Uterus (tissue), 4 donors: ENCODE data around the gene CDT1. TPM values are rescaled to one million over a fixed set of nuclear protein-coding genes. Genes with fewer than 3 reads are reported as not detected.

Experiments used
- DNase-seq, 2 donors: peaks; one replicate each; pipeline ENCODE4 v3.0.0-alpha.2; 2019 to 2020
- H3K27ac ChIP-seq, 2 donors: fragments of 200-600 bp; sonication (generic); 1 replicate in 1 of 2; 2 replicates in 1 of 2; pipeline ENCODE4 v1.5.1; 2016 to 2018
- H3K27me3 ChIP-seq, 2 donors: fragments of 200-600 bp; sonication (generic); one replicate each; pipeline ENCODE4 v1.5.1; 2018 to 2019; ENCODE audit warnings: control low read depth in 1 of 2
- H3K36me3 ChIP-seq, 2 donors: fragments of 200-600 bp; sonication (generic); one replicate each; pipeline ENCODE4 v1.5.1; 2019; ENCODE audit warnings: control low read depth in 1 of 2
- H3K4me1 ChIP-seq, 2 donors: fragments of 200-600 bp; sonication (generic); one replicate each; pipeline ENCODE4 v1.5.1; 2018 to 2019; ENCODE audit warnings: control low read depth in 1 of 2
- H3K4me3 ChIP-seq, 2 donors: fragments of 200-600 bp; sonication (generic); 1 replicate in 1 of 2; 2 replicates in 1 of 2; pipeline ENCODE4 v1.5.1; 2018 to 2019; ENCODE audit warnings: mild to moderate bottlenecking in 1 of 2
- H3K9me3 ChIP-seq, 2 donors: fragments of 200-600 bp; sonication (generic); one replicate each; pipeline ENCODE4 v1.5.1; 2019; ENCODE audit warnings: control low read depth in 1 of 2
- POLR2A ChIP-seq, 2 donors: fragments of 450-650 bp; IDR thresholded peaks; one replicate each; pipeline ENCODE4 v1.6.1; 2016; ENCODE audit warnings: antibody characterized with exemption in 2 of 2, mild to moderate bottlenecking in 1 of 2, moderate library complexity in 1 of 2
- intact Hi-C: fragments of 100-400 bp; cut with DNase I; formaldehyde crosslinking; loops from one replicate; pipeline ENCODE4 v1.15.1; 2023; ENCODE audit warnings: low total_unique reads
- total RNA-seq, 4 donors: library from RNA; depleted of rRNA in 3 of 4; stranded (reverse); fragments of >200 nt in 3 of 4; gene quantifications; one replicate each; pipeline versions ENCODE4 v1.1.0 to v1.2.4, GENCODE V29; 2014 to 2023
- TF ChIP-seq, protein P1 (sequence below), 4 experiments: fragments of 200-600 bp in 2 of 4; fragments of 450-650 bp in 2 of 4; sonication (generic) in 2 of 4; IDR thresholded peaks; one replicate each; pipeline ENCODE4 v1.5.1; 2016 to 2019; ENCODE audit warnings: antibody characterized with exemption in 4 of 4, mild to moderate bottlenecking in 2 of 4, moderate library complexity in 1 of 4
- donor health status: DM: yes; HTN: yes; CAD: no.

The CDT1 gene
- total RNA-seq, 4 donors from 2014 or later: 0.34 to 6.6 TPM; not detected in 2

DNA sequence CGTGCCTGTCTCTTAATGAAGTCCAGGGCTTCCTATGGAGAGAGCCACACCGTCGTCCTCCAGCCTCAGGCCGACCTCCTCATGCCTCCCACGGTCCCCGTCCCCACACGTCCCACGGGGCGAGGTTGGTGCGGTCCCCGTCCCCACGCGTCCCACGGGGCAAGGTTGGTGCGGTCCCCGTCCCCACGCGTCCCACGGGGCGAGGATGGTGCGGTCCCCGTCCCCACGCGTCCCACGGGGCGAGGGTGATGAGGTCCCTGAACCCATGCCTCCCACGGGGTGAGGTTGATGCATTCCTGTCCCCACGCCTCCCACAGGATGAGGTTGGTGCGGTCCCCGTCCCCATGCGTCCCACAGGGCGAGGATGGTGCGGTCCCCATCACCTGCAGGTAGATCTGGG is 32.2 kb downstream of the CDT1 start:
- Histone ChIP-seq H3K27me3 (no peaks in the 10 kb centered on the region), H3K27ac (no peak overlapping the region), H3K36me3 (no peaks in the 10 kb centered on the region), H3K4me1 (no peaks in the 10 kb centered on the region), H3K4me3 (no peak overlapping the region), H3K9me3 (no peaks in the 10 kb centered on the region)
- TF ChIP-seq POLR2A (IDR thresholded peaks at IDR 0.05): no peak
- TF ChIP-seq, protein P1, sequence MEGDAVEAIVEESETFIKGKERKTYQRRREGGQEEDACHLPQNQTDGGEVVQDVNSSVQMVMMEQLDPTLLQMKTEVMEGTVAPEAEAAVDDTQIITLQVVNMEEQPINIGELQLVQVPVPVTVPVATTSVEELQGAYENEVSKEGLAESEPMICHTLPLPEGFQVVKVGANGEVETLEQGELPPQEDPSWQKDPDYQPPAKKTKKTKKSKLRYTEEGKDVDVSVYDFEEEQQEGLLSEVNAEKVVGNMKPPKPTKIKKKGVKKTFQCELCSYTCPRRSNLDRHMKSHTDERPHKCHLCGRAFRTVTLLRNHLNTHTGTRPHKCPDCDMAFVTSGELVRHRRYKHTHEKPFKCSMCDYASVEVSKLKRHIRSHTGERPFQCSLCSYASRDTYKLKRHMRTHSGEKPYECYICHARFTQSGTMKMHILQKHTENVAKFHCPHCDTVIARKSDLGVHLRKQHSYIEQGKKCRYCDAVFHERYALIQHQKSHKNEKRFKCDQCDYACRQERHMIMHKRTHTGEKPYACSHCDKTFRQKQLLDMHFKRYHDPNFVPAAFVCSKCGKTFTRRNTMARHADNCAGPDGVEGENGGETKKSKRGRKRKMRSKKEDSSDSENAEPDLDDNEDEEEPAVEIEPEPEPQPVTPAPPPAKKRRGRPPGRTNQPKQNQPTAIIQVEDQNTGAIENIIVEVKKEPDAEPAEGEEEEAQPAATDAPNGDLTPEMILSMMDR (IDR thresholded peaks at IDR 0.05): no peak
- no peak for DNase-seq
- intact Hi-C loops: no loop called here

- no peak for DNase-seq
- Histone ChIP-seq H3K4me1 (no peaks in the 10 kb centered on the region), H3K36me3 (no peaks in the 10 kb centered on the region), H3K4me3 (no peak overlapping the region), H3K9me3 (no peaks in the 10 kb centered on the region), H3K27ac (no peak overlapping the region), H3K27me3 (no peaks in the 10 kb centered on the region)
- TF ChIP-seq, protein P1 (IDR thresholded peaks at IDR 0.05): no peak
- no peak for TF ChIP-seq POLR2A (IDR thresholded peaks at IDR 0.05)
- intact Hi-C loops: no loop called here
Measured at GRCh38 chr16:88836791-88837190, 33.2 kb downstream of the CDT1 start.

- no peak for DNase-seq
- TF ChIP-seq, protein P1 (IDR thresholded peaks at IDR 0.05): no peak
- no peak for TF ChIP-seq POLR2A (IDR thresholded peaks at IDR 0.05)
- H3K36me3 ChIP-seq: no peaks in the 10 kb centered on the region
- H3K4me3 ChIP-seq: no peak overlapping the region
- intact Hi-C loops: no loop called here
- H3K9me3 ChIP-seq: no peaks in the 10 kb centered on the region
- H3K27me3 ChIP-seq: no peaks in the 10 kb centered on the region
- H3K27ac ChIP-seq: no peak overlapping the region
- H3K4me1 ChIP-seq: no peaks in the 10 kb centered on the region
Measured at GRCh38 chr16:88837806-88838205, 34.2 kb downstream of the CDT1 start.

DNA sequence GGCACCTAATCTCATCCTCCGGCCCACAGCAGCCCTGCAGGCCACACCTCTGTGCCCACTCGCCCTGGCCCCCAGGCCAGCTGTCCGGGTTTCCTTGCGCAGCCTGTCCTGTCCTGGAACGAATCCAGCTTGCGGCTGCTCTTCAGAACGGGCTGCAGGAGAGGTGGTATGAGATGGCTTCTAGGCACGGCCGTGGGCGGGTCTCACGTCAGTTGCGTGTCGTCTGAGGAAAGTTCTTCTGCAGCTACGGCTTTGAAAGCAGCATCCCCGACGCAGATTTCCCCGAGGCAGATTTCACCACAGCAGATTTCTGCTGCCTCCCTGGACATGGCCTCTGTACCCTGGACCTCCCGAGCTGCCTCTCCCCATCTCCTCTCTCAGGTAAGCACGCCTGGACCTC is 35.0 kb downstream of the CDT1 start:
- H3K9me3 ChIP-seq: no peaks in the 10 kb centered on the region
- TF ChIP-seq, protein P1 (IDR thresholded peaks at IDR 0.05): no peak
- TF ChIP-seq POLR2A (IDR thresholded peaks at IDR 0.05): no peak
- no peaks in the 10 kb centered on the region for H3K4me1 ChIP-seq
- H3K27ac ChIP-seq: no peak overlapping the region
- H3K36me3 ChIP-seq: no peaks in the 10 kb centered on the region
- no peak overlapping the region for H3K4me3 ChIP-seq
- intact Hi-C loops: no loop called here
- no peak for DNase-seq
- H3K27me3 ChIP-seq: no peaks in the 10 kb centered on the region

- Histone ChIP-seq H3K27ac (no peak overlapping the region), H3K4me1 (no peaks in the 10 kb centered on the region), H3K9me3 (no peaks in the 10 kb centered on the region), H3K4me3 (no peak overlapping the region), H3K27me3 (no peaks in the 10 kb centered on the region), H3K36me3 (no peaks in the 10 kb centered on the region)
- intact Hi-C loops: no loop called here
- TF ChIP-seq, protein P1 (IDR thresholded peaks at IDR 0.05): no peak
- no peak for TF ChIP-seq POLR2A (IDR thresholded peaks at IDR 0.05)
- no peak for DNase-seq
Measured at GRCh38 chr16:88839026-88839529, 35.5 kb downstream of the CDT1 start.
